Astrocyte (in vitro differentiated cells and primary cell): ENCODE data around the gene MICAL3.

ENCODE experiments used
- EZH2 ChIP-seq: IDR thresholded peaks from 2 replicates; pipeline ENCODE4 v1.6.1; 2012; ENCODE audit warnings: mild to moderate bottlenecking, low read length, inconsistent platforms; ENCODE audit not compliant: insufficient read depth
- TF ChIP-seq, protein P1 (sequence below): IDR thresholded peaks from 2 replicates; pipeline ENCODE4 v1.5.1; 2011; ENCODE audit warnings: low read depth, mild to moderate bottlenecking, inconsistent platforms, low read length, moderate library complexity; ENCODE audit not compliant: insufficient read depth

- TF ChIP-seq, protein P1, sequence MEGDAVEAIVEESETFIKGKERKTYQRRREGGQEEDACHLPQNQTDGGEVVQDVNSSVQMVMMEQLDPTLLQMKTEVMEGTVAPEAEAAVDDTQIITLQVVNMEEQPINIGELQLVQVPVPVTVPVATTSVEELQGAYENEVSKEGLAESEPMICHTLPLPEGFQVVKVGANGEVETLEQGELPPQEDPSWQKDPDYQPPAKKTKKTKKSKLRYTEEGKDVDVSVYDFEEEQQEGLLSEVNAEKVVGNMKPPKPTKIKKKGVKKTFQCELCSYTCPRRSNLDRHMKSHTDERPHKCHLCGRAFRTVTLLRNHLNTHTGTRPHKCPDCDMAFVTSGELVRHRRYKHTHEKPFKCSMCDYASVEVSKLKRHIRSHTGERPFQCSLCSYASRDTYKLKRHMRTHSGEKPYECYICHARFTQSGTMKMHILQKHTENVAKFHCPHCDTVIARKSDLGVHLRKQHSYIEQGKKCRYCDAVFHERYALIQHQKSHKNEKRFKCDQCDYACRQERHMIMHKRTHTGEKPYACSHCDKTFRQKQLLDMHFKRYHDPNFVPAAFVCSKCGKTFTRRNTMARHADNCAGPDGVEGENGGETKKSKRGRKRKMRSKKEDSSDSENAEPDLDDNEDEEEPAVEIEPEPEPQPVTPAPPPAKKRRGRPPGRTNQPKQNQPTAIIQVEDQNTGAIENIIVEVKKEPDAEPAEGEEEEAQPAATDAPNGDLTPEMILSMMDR: no peak
- no peak for TF ChIP-seq EZH2
These were observed 198.3 kb downstream of the MICAL3 start for GRCh38 chr22:17825876-17826550.
